HG02798 (cell line): ENCODE data around the gene ZNF415.

ENCODE experiments used
- ATAC-seq: cut with Tn5 transposase; IDR thresholded peaks from one replicate; pipeline ENCODE4 v1.9.1; 2021; ENCODE audit warnings: mild to moderate bottlenecking; ENCODE audit not compliant: unreplicated experiment, poor library complexity

The ZNF415 gene

DNA sequence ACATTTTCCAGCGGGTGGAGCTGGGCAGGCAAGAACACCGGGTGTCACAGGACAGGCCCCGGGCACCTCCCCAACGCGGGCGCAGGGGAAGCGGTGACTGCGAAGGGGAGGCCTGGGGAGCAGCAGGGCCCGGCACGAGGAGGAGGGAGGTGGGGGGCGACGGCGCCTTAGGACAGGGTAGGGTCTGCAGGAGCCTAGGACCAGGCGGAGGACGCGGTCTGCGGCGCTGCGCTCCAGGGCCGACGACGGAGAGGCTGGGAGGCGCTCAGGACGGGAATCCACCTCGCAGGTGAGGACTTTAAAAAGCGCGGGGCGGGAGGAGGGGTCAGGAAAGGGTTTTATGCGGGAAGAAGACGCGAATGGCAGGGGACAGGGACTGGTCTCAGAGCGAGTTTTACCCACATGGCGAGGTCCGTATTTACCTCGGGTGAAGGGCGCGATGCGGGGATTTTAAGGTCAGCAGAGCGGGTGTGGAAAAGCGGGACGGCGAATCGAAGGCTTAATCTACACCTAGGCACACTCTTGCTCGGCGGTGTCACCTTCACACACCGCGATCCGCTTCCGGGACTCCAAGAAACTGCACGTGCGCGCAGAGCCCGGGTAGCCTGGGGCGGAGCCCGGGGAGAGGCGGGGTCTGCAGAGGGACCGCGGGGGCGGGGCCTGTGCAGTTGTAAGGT is 74.7 kb downstream of the ZNF415 start:
- ATAC-seq, result no peak
